HG03060 (cell line): ENCODE results near the gene OOSP4B.
"Not testable (repeated sequence)": the region's sequence is repeated elsewhere in the genome, so short reads cannot be mapped to it uniquely, and the experiment has no call there.

Experiments
- ATAC-seq: cut with Tn5 transposase; IDR thresholded peaks from one replicate; pipeline ENCODE4 v1.9.1; 2021; ENCODE audit warnings: low read depth, moderate number of reproducible peaks; ENCODE audit not compliant: unreplicated experiment

The OOSP4B gene

DNA sequence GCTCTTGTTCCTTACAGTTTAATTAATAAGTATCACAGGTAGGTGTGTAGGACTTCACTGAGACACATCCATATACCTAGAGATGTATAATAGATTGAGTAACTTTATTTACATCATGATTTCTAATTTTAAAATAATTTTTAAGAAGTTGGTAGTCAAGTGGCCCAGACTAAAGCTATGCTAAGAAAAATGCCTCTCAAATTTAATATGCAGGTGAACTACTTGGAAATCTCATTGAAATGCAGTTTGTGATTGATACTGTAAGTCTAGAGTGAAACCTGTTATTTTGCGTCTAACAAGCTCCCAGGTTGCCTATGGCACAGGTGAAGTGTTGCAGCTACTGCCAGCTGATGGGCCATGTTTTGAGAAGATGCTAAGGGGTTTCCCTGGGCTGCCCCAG lies at the start of gene OOSP4B:
OOSP4B (plus strand) TSS at position 301 of the 400 bp plus-strand sequence.
- ATAC-seq = no peak

DNA sequence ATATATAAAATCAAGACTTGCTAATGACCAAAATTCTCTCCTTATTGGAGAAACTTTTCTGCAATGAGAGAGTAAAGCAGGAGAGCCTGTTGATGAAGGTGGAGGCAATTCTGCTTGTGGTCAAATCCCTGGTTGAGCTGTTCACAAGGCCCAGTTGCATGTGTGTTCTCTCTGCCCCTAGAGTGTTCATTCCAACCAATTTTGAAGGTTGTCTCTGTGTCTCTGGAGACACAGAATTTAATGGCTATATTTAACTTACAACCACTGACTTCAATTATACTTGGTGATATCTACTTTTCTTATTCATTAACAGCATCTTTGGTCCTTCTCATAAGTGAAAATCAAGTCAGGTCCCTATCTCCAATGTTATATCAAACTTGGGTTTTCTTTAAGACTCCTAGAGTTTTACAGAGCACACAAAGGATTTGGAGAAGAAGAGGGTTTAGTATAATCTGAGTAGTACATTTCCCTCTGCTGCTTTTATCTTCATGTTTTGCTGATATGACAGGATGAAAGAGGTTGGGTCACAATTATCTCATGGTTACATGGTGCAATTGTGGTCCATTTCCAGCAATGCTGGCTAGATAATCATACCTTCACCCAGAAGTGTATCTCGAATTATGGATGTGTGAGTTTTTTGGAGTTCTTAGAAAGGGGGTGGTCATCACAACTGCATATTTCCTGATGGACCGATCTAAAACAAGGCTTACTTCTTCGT lies 49.1 kb upstream of the OOSP4B start:
- ATAC-seq = no peak

DNA sequence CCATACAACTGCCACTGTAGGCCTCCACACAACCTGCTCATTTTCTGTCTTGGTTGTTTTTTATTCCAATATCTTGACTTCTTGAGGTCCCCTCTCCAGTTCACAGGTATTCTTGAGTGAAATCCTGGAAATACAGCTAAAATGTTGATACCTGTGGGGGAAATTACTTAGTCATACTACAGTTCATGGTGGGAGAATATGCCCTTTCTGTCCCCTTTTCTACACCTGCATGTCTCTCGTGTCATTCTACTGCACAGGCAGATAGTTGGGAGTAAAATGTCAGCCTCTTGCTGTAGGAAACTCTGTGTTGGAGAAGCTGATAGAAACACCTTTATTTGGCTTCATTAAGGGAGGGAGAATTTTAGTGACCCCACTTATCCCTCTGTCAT lies 48.6 kb upstream of the OOSP4B start:
- ATAC-seq = no peak

DNA sequence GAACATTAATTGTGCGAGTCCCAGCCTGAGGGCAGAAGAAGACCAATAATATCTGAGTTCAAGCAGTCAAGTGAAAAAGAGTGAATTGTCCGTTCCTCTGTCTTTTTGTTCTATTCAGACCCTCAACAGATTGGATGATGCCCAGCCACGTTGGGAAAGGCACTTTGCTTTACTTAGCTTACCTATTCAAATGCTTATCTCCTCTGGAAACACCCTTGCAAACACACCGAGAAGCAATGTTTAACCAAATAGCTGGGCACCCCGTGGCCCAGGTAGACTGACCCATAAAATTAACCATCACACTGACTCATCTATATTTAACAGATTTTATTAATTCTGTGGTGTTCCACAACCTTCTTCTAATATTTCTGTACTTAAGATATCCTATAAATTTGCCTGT lies 43.9 kb upstream of the OOSP4B start:
- no peak for ATAC-seq

DNA sequence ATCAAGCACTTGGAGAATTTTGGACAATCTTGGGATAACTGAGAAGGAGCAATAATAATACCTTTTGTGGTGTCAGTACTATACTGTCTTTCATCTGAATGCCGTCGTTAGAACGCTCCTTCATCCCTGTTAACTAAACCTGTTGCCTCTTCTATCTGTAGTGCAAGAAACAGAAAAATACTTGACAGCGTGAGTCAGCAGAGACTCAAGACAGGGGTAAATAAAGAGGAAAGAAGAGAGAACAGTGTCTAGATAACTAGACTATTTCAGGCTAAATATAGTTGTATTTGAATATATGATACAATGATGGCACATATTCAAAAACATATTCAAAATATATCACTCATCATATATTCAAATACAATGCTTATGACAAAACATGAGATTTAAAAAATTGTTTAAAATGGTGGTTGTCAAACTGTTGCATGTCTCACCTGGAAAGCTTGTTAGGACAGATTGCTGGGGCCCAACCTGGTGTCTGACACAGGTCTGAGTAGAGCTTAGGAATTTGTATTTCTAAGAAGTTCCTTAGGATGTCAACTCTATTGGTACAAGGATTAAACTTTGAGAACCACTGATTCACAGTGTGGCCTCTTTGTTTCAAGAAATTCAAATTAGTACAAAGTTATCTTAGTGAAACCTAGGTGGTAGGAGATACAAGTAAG lies 35.7 kb upstream of the OOSP4B start:
- no peak for ATAC-seq

DNA sequence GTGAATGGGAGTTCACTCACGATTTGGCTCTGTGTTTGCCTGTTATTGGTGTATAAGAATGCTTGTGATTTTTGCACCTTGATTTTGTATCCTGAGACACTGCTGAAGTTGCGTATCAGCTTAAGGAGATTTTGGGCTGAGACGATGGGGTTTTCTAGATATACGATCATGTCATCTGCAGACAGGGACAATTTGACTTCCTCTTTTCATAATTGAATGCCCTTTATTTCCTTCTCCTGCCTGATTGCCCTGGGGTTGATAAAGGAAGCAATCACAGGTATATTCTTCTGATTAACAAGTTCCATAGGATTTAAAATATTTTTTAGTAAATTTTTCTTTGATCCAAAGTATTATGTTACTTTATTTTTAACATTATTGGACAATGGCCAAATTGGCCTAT lies 34.9 kb upstream of the OOSP4B start:
- not testable (repeated sequence) for ATAC-seq

DNA sequence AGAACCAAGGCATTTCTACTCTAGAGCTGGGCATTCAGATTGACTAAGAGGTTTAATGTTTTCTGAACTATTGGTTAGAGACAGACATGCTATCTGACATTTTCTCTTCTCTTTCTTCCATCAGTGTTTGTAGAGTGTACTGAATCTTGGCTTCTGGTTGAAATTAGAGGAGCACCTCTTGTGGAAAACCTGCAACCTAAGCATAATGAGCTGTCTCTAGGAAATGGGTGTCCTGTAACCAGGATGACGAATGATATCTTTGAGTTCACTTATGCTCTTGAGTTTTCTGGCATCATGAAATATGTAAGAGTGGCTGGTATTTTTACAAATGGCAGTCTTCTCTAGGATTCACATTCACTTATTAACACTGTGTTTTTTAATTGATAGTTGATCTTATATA lies 33.8 kb upstream of the OOSP4B start:
- ATAC-seq = no peak

DNA sequence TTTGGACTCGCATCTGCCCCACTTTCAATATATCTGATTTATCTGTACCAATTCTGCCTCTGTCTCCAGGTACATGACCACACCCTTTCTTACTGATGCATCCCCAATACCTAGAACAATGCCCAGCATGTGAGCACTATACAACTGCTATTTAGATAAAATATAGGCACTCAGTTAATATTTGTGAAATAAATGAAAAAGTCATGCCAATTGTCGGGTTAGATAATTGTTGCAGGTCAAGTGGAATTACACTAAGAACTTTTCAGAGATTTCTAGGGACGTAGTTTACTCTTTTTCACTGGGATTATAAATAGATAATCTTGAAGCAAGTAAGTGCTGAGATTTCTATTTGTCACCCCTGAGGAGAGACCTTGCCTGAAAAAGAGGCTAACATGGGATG lies 32.6 kb upstream of the OOSP4B start:
- no peak for ATAC-seq

DNA sequence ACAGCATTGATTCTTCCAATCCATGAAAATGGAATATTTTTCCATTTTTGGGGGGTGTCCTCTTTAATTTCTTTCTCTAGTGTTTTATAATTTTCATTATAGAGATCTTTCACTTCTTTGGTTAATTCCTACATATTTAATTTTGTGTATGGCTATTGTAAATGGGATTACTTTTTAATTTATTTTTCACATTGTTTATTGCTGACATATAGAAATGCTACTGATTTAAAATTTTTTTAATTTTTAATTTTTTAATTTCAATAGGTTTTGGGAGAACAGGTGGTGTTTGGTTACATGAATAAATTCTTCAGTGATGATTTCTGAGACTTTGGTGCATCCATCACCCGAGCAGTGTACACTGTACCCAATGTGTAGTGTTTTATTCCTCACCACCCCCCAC lies 26.6 kb upstream of the OOSP4B start:
- no peak for ATAC-seq

DNA sequence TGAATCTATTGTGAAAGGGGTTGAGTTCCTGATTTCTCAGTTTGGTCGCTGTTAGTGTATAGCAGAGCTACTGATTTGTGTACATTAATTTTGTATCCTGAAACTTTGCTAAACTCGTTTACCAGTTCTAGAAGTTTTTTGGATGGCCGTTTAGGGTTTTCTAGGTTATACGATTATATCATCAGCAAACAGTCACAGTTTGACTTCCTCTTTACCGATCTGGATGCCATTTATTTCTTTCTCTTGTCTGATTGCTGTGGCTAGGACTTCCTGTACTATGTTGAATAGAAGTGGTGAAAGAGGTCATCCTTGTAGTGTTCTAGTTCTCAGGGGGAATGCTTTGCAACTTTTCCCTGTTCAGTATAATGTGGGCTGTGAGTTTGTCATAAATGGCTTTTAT lies 24.6 kb upstream of the OOSP4B start:
- no peak for ATAC-seq

DNA sequence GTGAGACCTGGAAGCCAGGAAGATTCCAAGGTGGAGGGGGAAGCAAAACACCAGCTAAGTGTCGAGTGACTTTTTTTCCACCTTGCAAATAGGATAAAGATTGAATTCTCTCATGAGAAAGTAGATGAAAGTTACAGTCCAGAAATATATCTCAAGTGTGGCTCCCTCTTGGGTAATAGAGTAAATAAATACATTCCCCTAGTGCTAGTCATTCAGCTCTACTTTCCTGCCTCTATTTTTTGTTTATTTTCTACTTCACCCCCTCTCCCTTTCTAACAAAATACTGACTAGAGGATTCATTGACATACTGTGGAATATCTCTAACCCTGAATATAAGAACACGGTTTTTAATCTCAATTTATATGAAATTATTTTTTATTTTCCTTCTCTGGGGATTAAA lies 19.2 kb upstream of the OOSP4B start:
- no peak for ATAC-seq

DNA sequence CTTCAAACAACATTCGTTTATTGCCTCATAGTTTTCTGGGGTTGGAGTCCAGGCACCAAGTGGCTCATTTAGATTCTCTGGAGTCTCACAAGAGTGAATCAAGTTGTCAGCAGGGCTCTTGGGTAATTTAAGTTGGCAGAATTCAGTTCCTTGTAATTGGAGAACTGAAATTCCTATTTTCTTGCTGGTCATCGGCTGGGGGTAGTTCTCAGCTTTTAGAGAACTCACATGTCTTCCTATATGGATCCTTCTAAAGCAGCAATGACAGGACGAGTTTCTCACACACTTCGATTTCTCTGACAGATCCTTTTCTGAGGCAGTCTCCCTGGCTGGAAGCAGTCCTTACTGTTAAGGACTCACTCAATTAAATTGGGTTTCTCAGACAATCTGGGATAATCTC lies 17.3 kb upstream of the OOSP4B start:
- ATAC-seq = no peak

DNA sequence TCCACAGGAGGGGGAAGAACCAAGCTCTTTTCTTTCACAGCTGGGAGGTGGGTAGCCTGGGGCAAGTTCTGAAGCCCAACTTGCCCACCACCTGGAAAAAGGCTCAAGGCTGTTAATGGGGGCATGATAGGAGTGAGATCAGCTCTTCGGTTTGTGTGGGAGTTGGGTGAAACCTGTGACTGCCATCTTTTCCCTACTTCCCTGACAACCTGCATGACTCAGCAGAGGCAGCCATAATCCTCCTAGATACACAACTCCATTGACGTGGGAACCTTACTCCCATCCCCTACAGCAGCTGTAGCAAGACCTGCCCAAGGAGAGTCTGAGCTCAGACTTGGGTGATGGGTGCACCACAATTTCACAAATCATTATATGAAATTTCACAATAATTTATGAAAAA lies 13.3 kb upstream of the OOSP4B start:
- no peak for ATAC-seq

DNA sequence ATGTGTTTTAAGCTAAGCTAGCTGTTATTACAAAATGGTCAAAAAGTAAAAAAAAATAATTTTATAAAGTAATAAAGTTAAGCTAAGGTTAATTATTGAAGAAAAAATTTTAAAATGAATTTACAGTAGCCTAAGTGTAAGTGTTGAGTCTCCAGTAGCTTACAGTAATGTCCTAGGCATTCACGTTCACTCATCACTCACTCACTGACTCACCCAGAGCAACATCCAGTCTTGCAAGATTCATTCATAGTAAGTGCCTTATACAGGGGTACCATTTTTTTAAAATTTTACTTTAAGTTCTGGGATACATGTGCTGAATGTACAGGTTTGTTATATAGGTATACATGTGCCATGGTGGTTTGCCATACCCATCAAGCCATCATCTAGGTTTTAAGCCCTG lies 11.6 kb upstream of the OOSP4B start:
- ATAC-seq = no peak

DNA sequence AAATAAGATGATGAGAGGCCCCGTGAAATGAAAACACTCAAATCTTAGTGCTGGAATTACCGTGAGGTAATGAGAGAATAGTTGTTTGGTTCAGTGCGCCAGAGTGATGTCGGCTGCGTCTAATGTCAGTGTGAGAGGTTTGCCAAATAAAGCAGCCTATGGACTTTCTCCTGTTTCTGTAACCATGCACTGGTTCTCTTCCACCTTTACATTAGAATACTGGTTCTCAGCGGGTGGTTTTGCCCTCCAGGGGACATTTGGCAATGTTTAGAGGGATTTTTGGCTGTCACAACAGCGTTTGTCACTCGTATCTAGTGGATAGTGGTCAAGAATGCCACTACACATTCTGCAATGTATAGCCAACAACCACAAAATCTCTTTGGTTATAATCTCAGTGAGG lies 1.1 kb downstream of the OOSP4B start:
- ATAC-seq = no peak

DNA sequence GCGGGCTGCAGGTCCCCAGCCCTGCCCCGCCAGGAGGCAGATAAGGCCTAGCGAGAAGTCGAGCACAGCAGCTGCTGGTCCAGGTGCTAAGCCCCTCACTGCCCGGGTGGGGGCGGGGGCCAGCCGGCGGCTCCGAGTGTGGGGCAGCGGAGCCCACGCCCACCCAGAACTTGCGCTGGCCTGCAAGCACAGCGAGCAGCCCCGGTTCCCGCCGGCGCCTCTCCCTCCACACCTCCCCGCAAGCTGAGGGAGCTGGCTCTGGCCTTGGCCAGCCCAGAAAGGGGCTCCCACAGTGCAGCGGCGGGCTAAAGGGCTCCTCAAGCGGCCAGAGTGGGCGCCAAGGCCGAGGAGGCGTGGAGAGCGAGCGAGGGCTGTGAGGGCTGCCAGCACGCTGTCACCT lies 3.4 kb downstream of the OOSP4B start:
- ATAC-seq = not testable (repeated sequence)

DNA sequence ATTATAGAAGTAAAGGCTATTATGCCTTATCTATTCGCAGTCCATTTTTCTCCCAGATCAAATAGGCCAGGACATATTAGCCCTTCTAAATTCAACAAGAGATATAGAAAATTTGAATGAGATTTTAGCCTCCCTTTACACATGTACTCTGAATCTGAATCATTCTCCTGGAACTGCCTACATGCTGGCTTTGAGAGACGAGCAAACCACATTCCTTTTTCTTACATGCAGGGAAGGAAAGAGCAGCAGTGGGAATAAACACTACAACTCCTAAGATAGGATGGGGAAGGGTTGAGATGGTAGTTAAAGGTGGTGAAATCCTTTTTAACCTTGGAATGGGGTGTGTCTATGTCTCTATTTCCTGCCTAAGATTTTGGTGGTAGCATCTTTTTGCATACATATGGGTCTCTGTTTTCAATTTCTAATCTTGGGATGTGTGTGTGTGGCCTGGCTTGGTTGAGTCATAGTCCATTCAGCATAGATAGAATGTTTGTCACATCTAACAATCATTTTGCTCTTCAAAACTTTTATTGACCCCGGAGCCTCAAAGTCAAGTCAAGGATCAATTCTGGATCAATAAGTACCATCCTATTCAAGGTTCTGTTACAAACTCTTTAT lies 12.1 kb downstream of the OOSP4B start:
- no peak for ATAC-seq

DNA sequence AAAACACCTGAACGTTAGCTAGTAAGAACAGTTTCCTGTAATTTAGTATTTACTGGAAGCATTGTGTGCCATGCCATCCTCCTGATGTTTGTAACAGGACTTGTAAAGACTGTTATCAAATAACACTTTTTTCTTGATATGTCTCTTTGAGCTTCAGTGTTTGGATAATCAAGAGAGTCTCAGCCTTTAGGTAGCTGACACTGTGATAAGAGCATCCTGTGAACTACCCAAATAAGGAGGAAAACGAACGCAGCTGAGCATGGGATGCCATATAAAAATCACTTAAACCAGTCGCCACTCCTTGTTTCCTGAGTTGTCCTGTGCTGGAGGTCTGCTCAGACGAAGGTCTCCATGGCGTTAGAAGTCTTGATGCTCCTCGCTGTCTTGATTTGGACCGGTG lies 23.1 kb downstream of the OOSP4B start, which contains the start of gene OOSP2:
OOSP2 (plus strand) TSS at position 301 of the 400 bp plus-strand sequence; CDS start at position 352, 51 bp downstream.
- no peak for ATAC-seq

DNA sequence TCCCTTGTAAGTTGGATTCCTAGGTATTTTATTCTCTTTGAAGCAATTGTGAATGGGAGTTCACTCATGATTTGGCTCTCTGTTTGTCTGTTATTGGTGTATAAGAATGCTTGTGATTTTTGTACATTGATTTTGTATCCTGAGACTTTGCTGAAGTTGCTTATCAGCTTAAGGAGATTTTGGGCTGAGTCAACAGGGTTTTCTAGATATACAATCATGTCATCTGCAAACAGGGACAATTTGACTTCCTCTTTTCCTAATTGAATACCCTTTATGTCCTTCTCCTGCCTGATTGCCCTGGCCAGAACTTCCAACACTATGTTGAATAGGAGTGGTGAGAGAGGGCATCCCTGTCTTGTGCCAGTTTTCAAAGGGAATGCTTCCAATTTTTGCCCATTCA lies 33.4 kb downstream of the OOSP4B start:
- not testable (repeated sequence) for ATAC-seq

DNA sequence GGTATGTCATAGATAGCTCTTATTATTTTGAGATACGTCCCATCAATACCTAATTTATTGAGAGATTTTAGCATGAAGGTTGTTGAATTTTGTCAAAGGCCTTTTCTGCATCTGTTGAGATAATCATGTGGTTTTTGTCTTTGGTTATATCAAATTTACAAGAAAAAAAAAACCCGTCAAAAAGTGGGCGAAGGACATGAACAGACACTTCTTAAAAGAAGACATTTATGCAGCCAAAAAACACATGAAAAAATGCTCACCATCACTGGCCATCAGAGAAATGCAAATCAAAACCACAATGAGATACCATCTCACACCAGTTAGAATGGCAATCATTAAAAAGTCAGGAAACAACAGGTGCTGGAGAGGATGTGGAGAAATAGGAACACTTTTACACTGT lies 33.9 kb downstream of the OOSP4B start:
- not testable (repeated sequence) for ATAC-seq

DNA sequence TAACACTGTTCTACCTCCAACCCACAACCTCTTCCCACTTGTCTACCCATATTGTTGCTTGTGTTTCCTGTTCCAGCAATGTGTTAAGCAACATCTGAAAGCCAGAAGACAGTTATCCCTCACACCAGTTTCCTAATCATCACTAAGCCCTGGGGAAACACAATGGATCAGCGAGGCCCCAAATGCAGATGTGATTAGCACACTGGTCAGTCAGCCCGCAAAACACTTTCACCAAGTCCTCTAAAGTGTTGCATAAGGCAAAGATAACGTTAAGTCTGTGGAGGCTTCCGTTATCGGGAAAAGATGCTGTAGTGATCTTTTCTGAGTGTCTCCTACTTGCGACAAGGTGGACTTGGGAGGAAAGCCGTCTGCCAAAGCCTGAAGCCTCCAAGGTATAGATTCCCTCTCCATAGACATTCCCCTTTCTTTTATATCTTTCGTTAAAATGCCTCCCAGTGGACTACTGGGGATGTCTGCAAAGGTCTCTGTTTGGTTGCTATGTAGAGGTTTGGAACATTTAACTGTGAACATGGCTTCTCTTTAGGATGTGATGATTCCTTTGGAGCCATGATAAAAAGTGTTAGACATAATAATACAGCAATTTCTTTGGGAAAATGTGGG lies 39.5 kb downstream of the OOSP4B start, which contains the start of gene MS4A3:
MS4A3 (plus strand) TSS at position 317 of the 621 bp plus-strand sequence. CDS start 4,496 bp downstream, outside the sequence.
- ATAC-seq = no peak
